ENCODE measurements around the gene MYOM3. TPM values are rescaled to one million over a fixed set of nuclear protein-coding genes. Genes with fewer than 3 reads are reported as not detected.

The MYOM3 gene
- total and polyA plus RNA-seq, 2 of the 13 experiments (the other 11 are each of a cell fraction or from before 2014, with no cell fraction given) = 5.8 to 15.3 TPM

GRCh38 chr1:24108334-24109165 is 3.4 kb downstream of the MYOM3 start (continued):
- TF ChIP-seq ZNF552 (CRISPR knock-in tag; IDR thresholded peaks at IDR 0.05; ENCODE audit: borderline replicate concordance) = 0 out of 2 replicates have a peak, but pooled peaks have one; percentile 1
- TF ChIP-seq ASH2L (IDR thresholded peaks at IDR 0.05; ENCODE audit: insufficient read length, low read depth, low read length) = peak; percentile 71
- peak; percentile 60; the same call in 1 of the 2 replicates for TF ChIP-seq ESRRA (CRISPR knock-in tag; IDR thresholded peaks at IDR 0.05; ENCODE audit: low read depth)
- no peak for TF ChIP-seq ZFP36L2 (CRISPR knock-in tag; IDR thresholded peaks at IDR 0.05)
- TF ChIP-seq DDIT3 (CRISPR knock-in tag; IDR thresholded peaks at IDR 0.05) = no peak
- peak; percentile 50; the same call in 1 of the 2 replicates for TF ChIP-seq KLF6 (CRISPR knock-in tag; IDR thresholded peaks at IDR 0.05)
- TF ChIP-seq DZIP1 (CRISPR knock-in tag; IDR thresholded peaks at IDR 0.05) = no peak; the same call in 1 of the 2 replicates
- TF ChIP-seq ZFP37 (CRISPR knock-in tag; IDR thresholded peaks at IDR 0.05; ENCODE audit: borderline replicate concordance) = no peak
- TF ChIP-seq ZBTB25 (CRISPR knock-in tag; IDR thresholded peaks at IDR 0.05) = 0 out of 2 replicates have a peak, but pooled peaks have one; percentile 15
- peak; percentile 53; the same call in 1 of the 2 replicates for TF ChIP-seq REPIN1 (CRISPR knock-in tag; IDR thresholded peaks at IDR 0.05; ENCODE audit: borderline replicate concordance, low read depth)
- no peak for TF ChIP-seq ZNF280B (CRISPR knock-in tag; IDR thresholded peaks at IDR 0.05; ENCODE audit: borderline replicate concordance)
- no peak for TF ChIP-seq ZBTB1 (CRISPR knock-in tag; IDR thresholded peaks at IDR 0.05; ENCODE audit: borderline replicate concordance)
- peak; percentile 57 for TF ChIP-seq ZFX (CRISPR knock-in tag; IDR thresholded peaks at IDR 0.05; ENCODE audit: low read depth)
- peak; percentile 62; the same call in 1 of the 2 replicates for TF ChIP-seq ZBTB34 (CRISPR knock-in tag; IDR thresholded peaks at IDR 0.05)
- TF ChIP-seq ZSCAN12 (CRISPR knock-in tag; IDR thresholded peaks at IDR 0.05) = 0 out of 2 replicates have a peak, but pooled peaks have one; percentile 25
- TF ChIP-seq POLR2G (IDR thresholded peaks at IDR 0.05; ENCODE audit: low read depth, low read length) = 0 out of 2 replicates have a peak, but pooled peaks have one; percentile 39
- no peak for TF ChIP-seq ZNF124 (CRISPR knock-in tag; IDR thresholded peaks at IDR 0.05)
- peak; percentile 0 for TF ChIP-seq ZNF883 (CRISPR knock-in tag; IDR thresholded peaks at IDR 0.05; ENCODE audit: not compliant biosample characterization)
- peak; percentile 89 for TF ChIP-seq SP5 (CRISPR knock-in tag; IDR thresholded peaks at IDR 0.05; ENCODE audit: borderline replicate concordance, low read depth)
- no peak for TF ChIP-seq MBD4 (IDR thresholded peaks at IDR 0.05; ENCODE audit: borderline replicate concordance, low read length)
- TF ChIP-seq KAT8 (CRISPR knock-in tag; IDR thresholded peaks at IDR 0.05) = peak; percentile 60; the same call in 1 of the 2 replicates
- no peak for TF ChIP-seq RAD51 (IDR thresholded peaks at IDR 0.05; ENCODE audit: borderline replicate concordance)

All from HepG2 (cell line).